Lung microvascular endothelial cell (primary cell): ENCODE data around the gene ARL15. TPM values are rescaled to one million over a fixed set of nuclear protein-coding genes. Genes with fewer than 3 reads are reported as not detected.
"Not testable (repeated sequence)": the region's sequence is repeated elsewhere in the genome, so short reads cannot be mapped to it uniquely, and the experiment has no call there.

Source experiments
- DNase-seq, 2 donors: peaks; one replicate each; pipeline versions ENCODE4 v3.0.0 to v3.0.0-alpha.2; 2010; ENCODE audit warnings: low read depth in 2 of 2
- total RNA-seq: library from RNA; depleted of rRNA; stranded (reverse); fragments of >200 nt; gene quantifications from 2 replicates; pipeline ENCODE4 v1.2.1, GENCODE V29; 2014

Gene ARL15
- total RNA-seq, 1 donor from 2014 or later: 44.6 TPM

DNA sequence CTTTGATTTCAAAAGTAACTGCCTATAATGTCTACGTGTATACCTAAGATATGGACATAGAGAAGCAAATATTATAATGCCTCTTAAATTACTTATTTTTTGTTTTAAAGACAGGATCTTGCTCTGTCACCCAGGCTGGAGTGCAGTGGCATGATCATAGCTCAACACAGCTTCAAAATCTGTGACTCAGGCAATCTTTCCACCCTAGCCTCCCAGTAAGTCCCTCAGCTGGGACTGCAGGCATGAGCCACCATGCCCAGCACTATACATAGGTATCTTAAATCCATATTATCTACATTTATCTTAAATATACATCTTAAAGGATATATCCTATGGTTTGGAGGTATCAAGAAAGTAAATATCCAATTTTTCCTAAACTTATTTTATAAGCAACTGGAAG, 261.2 kb downstream of the ARL15 start:
- DNase-seq: no peak

DNA sequence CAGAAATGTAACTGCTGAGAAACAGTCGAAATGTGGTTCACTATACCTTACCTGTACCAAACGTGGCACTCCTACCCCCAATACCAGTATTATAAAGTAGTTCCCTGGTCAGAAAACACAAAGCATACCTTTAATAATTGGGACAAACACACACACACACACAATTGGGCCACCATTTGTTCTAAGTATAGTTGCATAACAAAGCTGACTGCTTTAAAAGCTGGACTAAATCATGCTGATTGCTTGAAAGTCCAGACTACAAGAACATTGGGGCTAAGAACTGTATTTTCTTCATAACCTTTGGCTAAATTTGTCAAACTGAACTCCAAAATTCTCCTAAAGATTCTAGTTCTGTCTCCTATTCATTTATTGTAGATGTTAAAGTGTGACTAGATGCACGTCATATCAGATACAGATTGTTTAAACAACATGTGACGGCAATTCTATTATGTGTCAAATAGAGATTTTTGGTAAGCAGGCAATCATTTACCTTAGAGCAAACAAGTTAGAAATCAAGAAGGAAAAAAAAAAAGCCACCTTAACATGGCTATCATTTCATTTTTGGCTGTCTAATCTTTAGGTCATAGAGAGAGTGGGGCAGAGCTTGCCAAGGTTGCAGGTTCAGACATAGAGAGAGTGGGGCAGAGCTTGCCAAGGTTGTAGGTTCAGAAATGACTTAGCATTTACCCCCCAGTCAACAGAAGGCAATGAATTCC, 265.1 kb downstream of the ARL15 start:
- no peak for DNase-seq

DNA sequence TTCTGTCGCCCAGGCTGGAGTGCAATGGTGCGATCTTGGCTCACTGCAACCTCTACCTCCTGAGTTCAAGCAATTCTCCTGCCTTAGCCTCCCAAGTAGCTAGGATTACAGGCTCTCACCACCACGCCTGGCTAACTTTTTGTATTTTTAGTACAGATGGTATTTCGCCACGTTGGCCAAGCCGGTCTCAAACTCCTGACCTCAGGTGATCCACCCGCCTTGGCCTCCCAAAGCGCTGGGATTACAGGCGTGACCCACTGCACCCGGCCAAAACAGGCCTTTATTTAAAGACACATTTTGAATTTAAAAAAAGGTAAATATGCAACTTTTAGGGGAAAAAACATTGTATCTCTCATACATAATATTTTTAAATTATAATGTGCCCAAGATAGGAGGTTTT, 266.1 kb downstream of the ARL15 start:
- DNase-seq: not testable (repeated sequence)

GRCh38 chr5:54040804-54041203, 269.6 kb downstream of the ARL15 start:
- DNase-seq: no peak

DNA sequence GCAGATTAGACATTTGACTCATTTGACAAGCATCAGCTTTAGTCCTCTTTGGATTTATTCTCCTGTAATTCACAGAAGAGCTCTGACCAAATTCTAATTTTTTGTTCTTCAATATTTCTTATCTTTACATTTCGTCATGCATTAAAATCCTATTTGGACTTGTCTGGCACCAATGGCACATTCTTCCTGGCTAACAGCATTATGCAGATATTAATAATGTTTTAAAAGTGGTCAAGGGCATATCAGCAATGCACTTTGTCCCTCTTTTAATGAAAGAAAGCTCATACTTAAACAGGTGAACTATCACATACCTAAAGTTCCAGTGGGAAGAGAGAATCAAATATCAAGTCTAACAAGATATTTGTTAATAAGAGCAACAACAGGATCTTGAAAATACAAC, 270.4 kb downstream of the ARL15 start:
- no peak for DNase-seq

- DNase-seq: no peak
Measured at GRCh38 chr5:54037205-54037604, 273.2 kb downstream of the ARL15 start.

DNA sequence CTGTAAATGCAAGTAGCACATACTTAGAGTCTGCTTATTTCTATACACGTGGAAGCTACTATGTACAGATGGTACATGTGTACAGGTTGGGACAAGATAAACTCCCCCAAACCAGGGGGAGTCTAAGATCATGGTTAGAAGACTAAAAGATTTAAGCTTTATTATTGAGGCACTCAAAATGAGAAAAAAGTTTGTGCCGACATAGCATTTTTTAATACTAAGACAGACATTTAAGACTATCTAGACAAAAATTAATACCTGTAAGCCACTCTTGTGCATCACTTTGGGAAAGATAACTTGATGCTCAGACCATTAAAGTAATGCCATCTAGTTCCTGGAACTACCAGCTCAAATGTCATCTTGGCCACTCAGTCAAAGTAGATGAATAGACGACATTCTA, 279.4 kb downstream of the ARL15 start:
- DNase-seq: no peak

- DNase-seq: peak in 1 of 2 donors; percentile 13
Measured at GRCh38 chr5:54024466-54024865, 285.9 kb downstream of the ARL15 start.

GRCh38 chr5:54022223-54022622, 288.1 kb downstream of the ARL15 start:
- DNase-seq: no peak

DNA sequence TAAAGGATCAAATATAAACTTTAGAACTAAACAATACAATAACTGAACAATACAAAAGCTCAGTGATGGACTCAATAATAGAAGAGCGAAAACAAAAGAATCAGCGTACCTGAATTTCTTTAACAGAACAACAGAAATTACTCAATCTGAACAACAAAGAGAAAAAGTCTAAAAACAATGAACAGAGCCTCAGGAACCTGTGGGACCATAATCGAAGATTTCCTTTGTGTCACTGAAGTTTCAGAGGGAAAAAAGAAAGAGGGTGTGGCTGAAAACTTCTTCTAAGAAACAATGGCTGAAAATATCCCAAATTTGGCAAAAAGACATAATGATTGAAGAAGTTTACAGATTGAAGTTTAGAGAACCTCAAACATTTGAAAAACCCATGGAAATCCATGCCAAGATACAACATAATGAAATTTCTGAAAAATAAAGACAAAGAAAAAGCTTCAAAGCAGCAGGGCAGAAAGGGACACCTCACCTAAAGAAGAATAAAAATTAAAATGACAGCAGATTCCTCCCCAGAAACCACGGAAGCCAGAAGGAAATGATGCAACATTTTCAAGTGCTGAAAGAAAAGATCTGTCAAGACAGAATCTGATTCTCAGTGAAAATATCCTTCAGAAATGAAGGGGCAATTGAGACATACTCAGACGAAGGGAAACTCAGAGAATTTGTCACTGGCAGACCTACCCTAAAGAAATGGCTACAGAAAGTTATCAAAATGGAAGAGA, 288.8 kb downstream of the ARL15 start:
- DNase-seq: peak in 1 of 2 donors; percentile 52

DNA sequence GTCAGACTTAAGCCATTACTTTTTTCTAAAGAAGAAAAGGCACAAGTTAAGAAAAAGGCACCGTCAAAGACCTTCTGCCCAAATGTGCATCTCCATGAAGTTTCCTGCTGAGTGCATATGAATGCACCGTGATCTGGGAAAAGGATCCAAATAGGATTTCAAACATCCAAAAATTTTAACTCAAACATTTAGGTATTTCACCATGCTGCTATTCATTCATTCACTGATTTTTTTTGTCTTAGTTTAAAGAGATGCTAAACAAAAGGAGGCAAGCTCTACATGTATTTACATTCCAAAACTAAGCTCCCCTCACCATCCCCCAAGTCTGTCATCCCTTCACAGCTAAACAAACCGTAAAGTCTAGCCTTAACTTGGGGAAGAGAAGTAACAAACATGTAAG, 291.9 kb downstream of the ARL15 start:
- no peak for DNase-seq

DNA sequence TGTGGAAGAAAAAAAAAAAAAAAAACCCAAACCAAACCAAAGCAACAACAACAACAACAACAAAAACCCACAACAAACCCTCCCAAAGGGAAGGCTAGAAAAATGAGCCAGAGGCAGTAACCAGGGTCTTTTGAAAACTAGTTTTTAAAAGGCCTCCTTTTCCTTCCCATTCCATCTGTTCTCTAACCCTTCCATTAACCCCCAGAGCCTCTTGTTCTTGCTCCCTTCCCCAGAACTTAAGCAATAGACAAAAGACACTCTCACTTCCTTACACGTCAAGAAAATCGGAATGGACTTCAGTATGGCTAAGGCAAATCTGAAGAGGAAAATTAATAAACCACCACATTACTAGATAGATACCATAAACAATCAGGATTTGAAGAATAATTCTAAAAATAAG, 292.8 kb downstream of the ARL15 start:
- DNase-seq: no peak

DNA sequence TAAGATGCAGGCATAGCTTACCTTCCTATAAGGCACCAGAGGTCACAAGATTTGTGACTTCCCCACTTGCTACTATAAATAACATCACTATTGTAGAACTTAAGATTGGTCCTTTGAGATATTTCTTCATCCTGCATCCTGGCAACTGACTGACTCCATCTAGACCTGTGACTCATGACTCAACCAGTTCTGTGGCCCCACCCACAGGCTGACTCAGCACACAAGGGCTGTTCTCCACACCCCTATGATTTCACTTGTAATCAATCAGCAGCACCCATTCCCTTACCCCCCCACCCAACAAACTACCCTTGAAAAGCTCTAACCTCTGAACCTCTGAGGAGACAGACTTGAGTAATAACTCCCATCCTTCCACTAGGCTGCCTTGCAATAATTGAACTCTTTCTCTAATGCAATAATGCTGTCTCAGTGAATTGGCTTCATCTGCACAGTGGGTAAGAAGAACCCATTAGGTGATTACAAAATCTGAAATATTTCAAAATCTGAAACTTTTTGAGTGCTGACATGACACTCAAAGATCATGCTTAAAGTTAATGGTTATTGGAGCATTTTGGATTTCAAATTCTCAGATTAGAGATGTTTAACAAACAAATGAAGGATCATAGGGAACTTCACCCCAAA, 296.7 kb downstream of the ARL15 start:
- peak in 1 of 2 donors; percentile 57 for DNase-seq

DNA sequence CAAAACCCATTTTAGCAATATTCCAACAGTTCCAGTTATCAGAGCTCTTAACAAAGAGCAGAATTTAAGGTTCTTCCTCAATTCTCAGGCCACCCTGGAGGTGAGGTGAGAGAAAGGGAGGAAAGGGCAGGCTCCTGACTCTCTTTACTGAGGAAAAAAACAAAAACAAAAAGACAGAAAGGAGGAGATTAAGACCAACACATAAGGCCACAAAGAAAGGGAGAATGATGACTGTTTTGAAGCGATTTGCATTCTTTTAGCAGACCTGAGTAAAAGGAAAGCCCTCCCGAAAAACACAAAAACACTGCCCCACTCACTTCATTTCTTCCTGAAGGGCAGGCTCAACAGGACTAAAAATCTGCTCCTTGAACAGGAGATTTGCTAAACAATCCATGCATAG, 300.5 kb downstream of the ARL15 start:
- DNase-seq: no peak

- no peak for DNase-seq
Measured at GRCh38 chr5:54009357-54009756, 301.0 kb downstream of the ARL15 start.

- DNase-seq: no peak
Measured at GRCh38 chr5:54007827-54008777, 302.3 kb downstream of the ARL15 start.

GRCh38 chr5:54004697-54005096, 305.7 kb downstream of the ARL15 start:
- no peak for DNase-seq

DNA sequence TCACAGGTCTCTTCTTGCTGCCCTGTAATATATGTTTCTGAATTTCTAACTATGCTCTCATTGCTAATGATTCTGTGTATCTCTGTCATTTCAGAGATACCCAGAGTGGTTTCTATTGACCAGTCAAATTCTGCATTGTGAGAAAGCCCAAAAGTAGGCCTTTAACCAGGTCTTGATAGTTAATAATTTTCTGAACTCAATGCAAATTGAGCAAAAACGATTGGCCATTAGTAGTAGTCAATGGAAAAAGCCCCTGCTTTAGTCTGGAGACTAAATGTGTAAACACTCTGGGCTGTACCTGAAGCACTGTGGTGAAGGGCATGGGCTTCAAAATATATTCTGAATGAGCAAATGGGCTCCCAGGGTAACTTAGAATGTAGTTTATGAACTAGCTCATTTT, 307.6 kb downstream of the ARL15 start:
- no peak for DNase-seq

- DNase-seq: no peak
Measured at GRCh38 chr5:54001976-54002775, 308.2 kb downstream of the ARL15 start.

GRCh38 chr5:54000011-54000410, 310.4 kb downstream of the ARL15 start:
- DNase-seq: no peak
